HepG2 (cell line): ENCODE data around the gene VGLL3.

Experiments
- ELF1 ChIP-seq: sonication (generic); formaldehyde crosslinking; IDR thresholded peaks from 2 replicates; pipeline ENCODE4 v1.4.0; 2020; ENCODE audit warnings: missing genetic modification reagents
- FOXK2 ChIP-seq: fragments of 450-650 bp; IDR thresholded peaks from 2 replicates; pipeline ENCODE4 v1.6.1; 2016
- SP1 ChIP-seq, 2 experiments: fragments of 450-650 bp in 1 of 2; sonication (generic) in 1 of 2; formaldehyde crosslinking in 1 of 2; IDR thresholded peaks; 2 replicates each; pipeline versions ENCODE4 v1.4.0 to v1.6.1; 2016 to 2020; ENCODE audit warnings: missing genetic modification reagents in 1 of 2
- TP53 ChIP-seq: sonication (generic); formaldehyde crosslinking; conservative IDR thresholded peaks from 2 replicates; pipeline ENCODE4 v1.4.0; 2020; ENCODE audit warnings: missing genetic modification reagents
- ZBTB8A ChIP-seq: sonication (generic); formaldehyde crosslinking; IDR thresholded peaks from 2 replicates; pipeline ENCODE4 v1.4.0; 2020; ENCODE audit warnings: mild to moderate bottlenecking, low read depth, missing genetic modification reagents, borderline replicate concordance
- ZFP37 ChIP-seq: sonication (generic); formaldehyde crosslinking; IDR thresholded peaks from 2 replicates; pipeline ENCODE4 v1.4.0; 2020; ENCODE audit warnings: missing genetic modification reagents, borderline replicate concordance
- ZKSCAN1 ChIP-seq: fragments of 150-350 bp; IDR thresholded peaks from 2 replicates; pipeline ENCODE4 v1.6.1; 2014; ENCODE audit warnings: low read length
- ZNF260 ChIP-seq: sonication (generic); formaldehyde crosslinking; IDR thresholded peaks from 2 replicates; pipeline ENCODE4 v1.4.0; 2020; ENCODE audit warnings: missing genetic modification reagents, low read depth, mild to moderate bottlenecking, borderline replicate concordance
- ZNF30 ChIP-seq: sonication (generic); formaldehyde crosslinking; IDR thresholded peaks from 2 replicates; pipeline ENCODE4 v1.5.0; 2020; ENCODE audit warnings: mild to moderate bottlenecking, missing genetic modification reagents
- ZNF552 ChIP-seq: sonication (generic); formaldehyde crosslinking; IDR thresholded peaks from 2 replicates; pipeline ENCODE4 v1.9.0; 2022; ENCODE audit warnings: missing genetic modification reagents, mild to moderate bottlenecking, borderline replicate concordance
- TF ChIP-seq, protein P1 (sequence below): sonication (generic); formaldehyde crosslinking; IDR thresholded peaks from 2 replicates; pipeline ENCODE4 v1.5.0; 2020; ENCODE audit warnings: mild to moderate bottlenecking, missing genetic modification reagents, moderate library complexity
- TF ChIP-seq, protein P2 (sequence below): sonication (generic); formaldehyde crosslinking; IDR thresholded peaks from 2 replicates; pipeline ENCODE4 v1.4.0; 2020; ENCODE audit warnings: missing genetic modification reagents; ENCODE audit errors: not compliant biosample characterization
- TF ChIP-seq, protein P3 (sequence below): sonication (generic); formaldehyde crosslinking; IDR thresholded peaks from 2 replicates; pipeline ENCODE4 v1.4.0; 2020; ENCODE audit warnings: missing genetic modification reagents
- TF ChIP-seq, protein P4 (sequence below): sonication (generic); formaldehyde crosslinking; IDR thresholded peaks from 2 replicates; pipeline ENCODE4 v1.5.0; 2020; ENCODE audit warnings: missing genetic modification reagents

DNA sequence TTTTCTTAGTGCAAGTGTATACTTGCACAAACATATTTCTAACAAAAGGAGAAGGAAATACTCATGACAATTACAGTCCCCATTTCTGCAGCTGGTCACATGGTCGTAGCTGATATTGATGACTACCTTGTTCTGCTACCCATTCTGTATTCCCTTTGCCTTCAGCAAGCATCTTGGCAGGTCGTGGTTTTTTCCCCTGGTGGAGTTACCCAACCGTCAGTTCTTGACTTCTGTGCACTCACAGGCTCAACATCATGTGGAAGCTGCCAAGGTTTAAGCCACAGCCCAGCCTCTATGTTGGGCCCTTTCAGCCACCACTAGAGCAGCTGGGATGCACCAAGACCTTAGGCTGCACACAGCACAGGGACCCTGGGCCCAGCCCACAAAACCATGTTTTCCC lies 56.1 kb downstream of the VGLL3 start:
- TF ChIP-seq ZNF260 (CRISPR knock-in tag) (no peak), ZBTB8A (CRISPR knock-in tag) (no peak), ZFP37 (CRISPR knock-in tag) (no peak), ZKSCAN1 (no peak), SP1 (IDR thresholded peaks at IDR 0.05) (no peak), SP1 (CRISPR knock-in tag; IDR thresholded peaks at IDR 0.05) (no peak), FOXK2 (no peak), ZNF552 (CRISPR knock-in tag) (no peak), ELF1 (CRISPR knock-in tag) (no peak), TP53 (no peak), ZNF30 (CRISPR knock-in tag) (no peak)
- TF ChIP-seq, protein P1, sequence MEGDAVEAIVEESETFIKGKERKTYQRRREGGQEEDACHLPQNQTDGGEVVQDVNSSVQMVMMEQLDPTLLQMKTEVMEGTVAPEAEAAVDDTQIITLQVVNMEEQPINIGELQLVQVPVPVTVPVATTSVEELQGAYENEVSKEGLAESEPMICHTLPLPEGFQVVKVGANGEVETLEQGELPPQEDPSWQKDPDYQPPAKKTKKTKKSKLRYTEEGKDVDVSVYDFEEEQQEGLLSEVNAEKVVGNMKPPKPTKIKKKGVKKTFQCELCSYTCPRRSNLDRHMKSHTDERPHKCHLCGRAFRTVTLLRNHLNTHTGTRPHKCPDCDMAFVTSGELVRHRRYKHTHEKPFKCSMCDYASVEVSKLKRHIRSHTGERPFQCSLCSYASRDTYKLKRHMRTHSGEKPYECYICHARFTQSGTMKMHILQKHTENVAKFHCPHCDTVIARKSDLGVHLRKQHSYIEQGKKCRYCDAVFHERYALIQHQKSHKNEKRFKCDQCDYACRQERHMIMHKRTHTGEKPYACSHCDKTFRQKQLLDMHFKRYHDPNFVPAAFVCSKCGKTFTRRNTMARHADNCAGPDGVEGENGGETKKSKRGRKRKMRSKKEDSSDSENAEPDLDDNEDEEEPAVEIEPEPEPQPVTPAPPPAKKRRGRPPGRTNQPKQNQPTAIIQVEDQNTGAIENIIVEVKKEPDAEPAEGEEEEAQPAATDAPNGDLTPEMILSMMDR (CRISPR knock-in tag) = no peak
- TF ChIP-seq, protein P2, sequence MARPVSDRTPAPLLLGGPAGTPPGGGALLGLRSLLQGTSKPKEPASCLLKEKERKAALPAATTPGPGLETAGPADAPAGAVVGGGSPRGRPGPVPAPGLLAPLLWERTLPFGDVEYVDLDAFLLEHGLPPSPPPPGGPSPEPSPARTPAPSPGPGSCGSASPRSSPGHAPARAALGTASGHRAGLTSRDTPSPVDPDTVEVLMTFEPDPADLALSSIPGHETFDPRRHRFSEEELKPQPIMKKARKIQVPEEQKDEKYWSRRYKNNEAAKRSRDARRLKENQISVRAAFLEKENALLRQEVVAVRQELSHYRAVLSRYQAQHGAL (CRISPR knock-in tag) = no peak
- TF ChIP-seq, protein P3, sequence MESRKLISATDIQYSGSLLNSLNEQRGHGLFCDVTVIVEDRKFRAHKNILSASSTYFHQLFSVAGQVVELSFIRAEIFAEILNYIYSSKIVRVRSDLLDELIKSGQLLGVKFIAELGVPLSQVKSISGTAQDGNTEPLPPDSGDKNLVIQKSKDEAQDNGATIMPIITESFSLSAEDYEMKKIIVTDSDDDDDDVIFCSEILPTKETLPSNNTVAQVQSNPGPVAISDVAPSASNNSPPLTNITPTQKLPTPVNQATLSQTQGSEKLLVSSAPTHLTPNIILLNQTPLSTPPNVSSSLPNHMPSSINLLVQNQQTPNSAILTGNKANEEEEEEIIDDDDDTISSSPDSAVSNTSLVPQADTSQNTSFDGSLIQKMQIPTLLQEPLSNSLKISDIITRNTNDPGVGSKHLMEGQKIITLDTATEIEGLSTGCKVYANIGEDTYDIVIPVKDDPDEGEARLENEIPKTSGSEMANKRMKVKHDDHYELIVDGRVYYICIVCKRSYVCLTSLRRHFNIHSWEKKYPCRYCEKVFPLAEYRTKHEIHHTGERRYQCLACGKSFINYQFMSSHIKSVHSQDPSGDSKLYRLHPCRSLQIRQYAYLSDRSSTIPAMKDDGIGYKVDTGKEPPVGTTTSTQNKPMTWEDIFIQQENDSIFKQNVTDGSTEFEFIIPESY (CRISPR knock-in tag) = no peak
- TF ChIP-seq, protein P4, sequence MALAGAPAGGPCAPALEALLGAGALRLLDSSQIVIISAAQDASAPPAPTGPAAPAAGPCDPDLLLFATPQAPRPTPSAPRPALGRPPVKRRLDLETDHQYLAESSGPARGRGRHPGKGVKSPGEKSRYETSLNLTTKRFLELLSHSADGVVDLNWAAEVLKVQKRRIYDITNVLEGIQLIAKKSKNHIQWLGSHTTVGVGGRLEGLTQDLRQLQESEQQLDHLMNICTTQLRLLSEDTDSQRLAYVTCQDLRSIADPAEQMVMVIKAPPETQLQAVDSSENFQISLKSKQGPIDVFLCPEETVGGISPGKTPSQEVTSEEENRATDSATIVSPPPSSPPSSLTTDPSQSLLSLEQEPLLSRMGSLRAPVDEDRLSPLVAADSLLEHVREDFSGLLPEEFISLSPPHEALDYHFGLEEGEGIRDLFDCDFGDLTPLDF (CRISPR knock-in tag) = no peak
